Neural crest cell (in vitro differentiated cells): ENCODE data around the gene LMNA. TPM values are rescaled to one million over a fixed set of nuclear protein-coding genes. Genes with fewer than 3 reads are reported as not detected.

Source experiments
- DNase-seq: peaks from one replicate; pipeline ENCODE4 v3.0.0; 2021; ENCODE audit warnings: low read depth, mixed read lengths, low spot score
- H3K27ac Mint-ChIP-seq: one replicate; pipeline ENCODE4 v1.8.0; 2021; ENCODE audit warnings: mild to moderate bottlenecking, mixed read lengths; ENCODE audit not compliant: unreplicated experiment
- H3K27me3 Mint-ChIP-seq: 2 replicates; pipeline ENCODE4 v1.8.0; 2021; ENCODE audit warnings: low read depth, mild to moderate bottlenecking, mixed read lengths
- H3K36me3 Mint-ChIP-seq: 2 replicates; pipeline ENCODE4 v1.8.0; 2021; ENCODE audit warnings: low read depth, mild to moderate bottlenecking, mixed read lengths
- H3K4me1 Mint-ChIP-seq: 2 replicates; pipeline ENCODE4 v1.8.0; 2021; ENCODE audit warnings: mixed read lengths
- H3K4me3 Mint-ChIP-seq: one replicate; pipeline ENCODE4 v1.8.0; 2021; ENCODE audit warnings: mild to moderate bottlenecking, mixed read lengths
- H3K9me3 Mint-ChIP-seq: 2 replicates; pipeline ENCODE4 v1.8.0; 2021; ENCODE audit warnings: mixed read lengths
- CTCF ChIP-seq: fragments of 200-600 bp; sonication (generic); conservative IDR thresholded peaks from 2 replicates; pipeline ENCODE4 v1.5.0; 2021; ENCODE audit warnings: antibody characterized with exemption, mild to moderate bottlenecking
- total RNA-seq: library from RNA; stranded (reverse); gene quantifications from 2 replicates; pipeline ENCODE4 v1.2.1, GENCODE V29; 2021

The LMNA gene
- total RNA-seq, 1 donor from 2014 or later: 51.0 TPM

- Mint-ChIP-seq H3K4me1 (peaks cover 59% of the 10 kb centered on the region), H3K27me3 (no peaks in the 10 kb centered on the region), H3K36me3 (peaks cover 3% of the 10 kb centered on the region), H3K9me3 (no peaks in the 10 kb centered on the region), H3K27ac (peak overlapping the region; percentile 94), H3K4me3 (peak overlapping the region; percentile 75)
- no peak for TF ChIP-seq CTCF
- DNase-seq: no peak
Observed at GRCh38 chr1:156106624-156107488, 7.7 kb upstream of the LMNA start.

DNA sequence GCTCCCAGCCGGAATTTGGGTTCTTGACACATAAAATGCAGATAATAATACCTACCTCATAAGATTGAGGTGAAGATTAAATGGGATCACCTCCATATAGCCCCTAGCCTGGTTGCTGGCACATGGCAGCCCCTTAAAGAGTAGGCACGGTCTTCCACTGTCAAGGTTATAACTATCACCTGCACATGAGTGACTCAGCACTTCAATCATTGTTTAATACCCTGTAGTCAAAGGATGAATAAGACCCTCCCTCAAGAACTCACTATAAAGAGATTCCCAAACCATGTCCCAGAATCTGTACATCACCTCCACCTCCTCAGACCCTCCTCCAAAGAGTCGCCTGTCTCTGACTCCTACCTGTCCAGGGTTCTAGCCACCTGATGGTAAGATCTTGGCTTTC, 6.5 kb upstream of the LMNA start:
- no peaks in the 10 kb centered on the region for H3K9me3 Mint-ChIP-seq
- no peaks in the 10 kb centered on the region for H3K36me3 Mint-ChIP-seq
- no peaks in the 10 kb centered on the region for H3K27me3 Mint-ChIP-seq
- peaks cover 65% of the 10 kb centered on the region for H3K4me1 Mint-ChIP-seq
- no peak overlapping the region for H3K27ac Mint-ChIP-seq
- TF ChIP-seq CTCF: no peak
- DNase-seq: no peak
- no peak overlapping the region for H3K4me3 Mint-ChIP-seq

GRCh38 chr1:156108664-156109241, 5.8 kb upstream of the LMNA start:
- DNase-seq: no peak
- Mint-ChIP-seq H3K27me3 (peaks cover 3% of the 10 kb centered on the region), H3K36me3 (no peaks in the 10 kb centered on the region), H3K27ac (no peak overlapping the region), H3K4me3 (no peak overlapping the region), H3K4me1 (peaks cover 66% of the 10 kb centered on the region), H3K9me3 (no peaks in the 10 kb centered on the region)
- no peak for TF ChIP-seq CTCF

DNA sequence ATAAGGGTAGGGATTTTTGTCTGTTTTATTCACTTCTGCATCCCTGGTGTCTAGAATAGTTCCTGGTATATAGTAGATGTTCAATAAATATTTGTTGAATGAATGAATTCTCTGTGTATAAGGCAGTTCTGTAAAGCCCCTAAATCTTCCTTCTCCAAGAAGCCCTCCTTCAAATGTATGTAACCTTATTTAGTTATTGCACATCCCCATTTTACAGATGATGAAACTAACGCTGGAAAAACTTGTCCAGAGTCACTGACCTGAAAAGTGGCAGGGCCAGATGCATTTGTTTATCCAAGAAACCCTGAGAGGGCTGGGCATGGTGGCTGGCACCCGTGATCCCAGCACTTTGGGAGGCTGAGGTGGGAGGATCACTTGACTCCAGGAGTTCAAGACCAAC, 4.3 kb upstream of the LMNA start:
- no peak overlapping the region for H3K4me3 Mint-ChIP-seq
- peaks cover 66% of the 10 kb centered on the region for H3K4me1 Mint-ChIP-seq
- no peak overlapping the region for H3K27ac Mint-ChIP-seq
- no peak for DNase-seq
- TF ChIP-seq CTCF: no peak
- peaks cover 11% of the 10 kb centered on the region for H3K27me3 Mint-ChIP-seq
- H3K36me3 Mint-ChIP-seq: no peaks in the 10 kb centered on the region
- no peaks in the 10 kb centered on the region for H3K9me3 Mint-ChIP-seq

DNA sequence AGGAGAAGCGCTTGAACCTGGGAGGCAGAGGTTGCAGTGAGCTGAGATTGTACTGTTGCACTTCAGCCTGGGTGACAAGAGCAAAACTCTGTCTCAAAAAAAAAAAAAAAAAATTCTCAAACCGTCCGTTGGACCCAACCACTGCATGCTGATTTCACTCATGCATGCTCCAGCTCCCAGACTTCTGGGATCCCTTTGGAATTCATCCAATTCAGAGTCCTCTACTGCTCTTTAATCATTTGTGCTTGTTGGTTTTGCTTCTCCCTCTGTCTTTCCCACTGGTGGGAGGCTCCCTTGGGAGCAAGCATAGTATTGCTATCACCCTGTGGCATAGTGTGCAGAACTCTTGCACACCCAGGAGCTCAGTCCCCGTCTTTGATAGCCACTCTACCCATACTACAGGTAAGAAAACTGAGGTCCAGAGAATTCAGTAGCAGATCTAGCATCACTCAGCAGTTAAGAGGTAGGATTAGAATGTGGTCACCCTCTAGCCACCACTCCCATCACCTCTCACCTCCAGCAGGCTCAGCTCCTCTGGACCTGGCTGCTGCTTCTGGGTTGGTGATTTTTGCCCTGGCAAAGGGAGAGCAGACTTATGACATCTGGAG, 3.1 kb upstream of the LMNA start:
- H3K27ac Mint-ChIP-seq: no peak overlapping the region
- H3K4me3 Mint-ChIP-seq: peak overlapping the region; percentile 67
- no peaks in the 10 kb centered on the region for H3K36me3 Mint-ChIP-seq
- peaks cover 64% of the 10 kb centered on the region for H3K4me1 Mint-ChIP-seq
- peaks cover 17% of the 10 kb centered on the region for H3K27me3 Mint-ChIP-seq
- no peak for TF ChIP-seq CTCF
- DNase-seq: no peak
- H3K9me3 Mint-ChIP-seq: no peaks in the 10 kb centered on the region
